Breast epithelium (tissue), 3 donors: ENCODE data around the gene FAM193A.

Experiments
- POLR2A ChIP-seq: fragments of 450-650 bp; IDR thresholded peaks from one replicate; pipeline ENCODE4 v1.6.1; 2016; ENCODE audit warnings: antibody characterized with exemption, mild to moderate bottlenecking, moderate library complexity
- POLR2AphosphoS5 ChIP-seq, 3 donors: sonication (generic); formaldehyde crosslinking; IDR thresholded peaks; one replicate each; pipeline ENCODE4 v1.6.1; 2017; ENCODE audit warnings: antibody characterized with exemption in 3 of 3
- TF ChIP-seq, protein P1 (sequence below), 3 donors: fragments of 450-650 bp; IDR thresholded peaks; one replicate each; pipeline ENCODE4 v1.5.1; 2016 to 2017; ENCODE audit warnings: antibody characterized with exemption in 3 of 3, mild to moderate bottlenecking in 3 of 3, moderate library complexity in 3 of 3

DNA sequence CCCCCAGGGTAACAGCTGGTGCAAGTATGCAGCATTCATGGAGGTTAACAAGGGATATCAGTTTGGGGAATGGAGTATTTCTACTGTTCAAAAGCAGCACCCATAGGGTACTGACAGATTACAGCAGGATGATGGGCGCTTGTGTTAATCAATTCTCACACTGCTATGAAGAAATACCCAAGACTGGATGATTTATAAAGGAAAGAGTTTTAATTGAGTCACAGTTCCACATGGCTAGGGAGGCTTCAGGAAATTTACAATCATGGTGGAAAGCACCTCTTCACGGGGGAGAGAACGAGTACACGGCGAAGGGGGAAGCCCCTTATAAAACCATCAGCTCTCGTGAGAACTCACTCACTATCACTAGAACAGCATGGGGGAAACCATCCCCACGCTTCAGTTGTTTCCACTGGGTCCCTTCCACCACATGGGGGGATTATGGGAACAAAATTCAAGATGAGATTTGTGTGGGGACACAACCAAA, 155.5 kb downstream of the FAM193A start:
- TF ChIP-seq POLR2A (no peak), POLR2AphosphoS5 (IDR thresholded peaks at IDR 0.05) (no peak)
- TF ChIP-seq, protein P1, sequence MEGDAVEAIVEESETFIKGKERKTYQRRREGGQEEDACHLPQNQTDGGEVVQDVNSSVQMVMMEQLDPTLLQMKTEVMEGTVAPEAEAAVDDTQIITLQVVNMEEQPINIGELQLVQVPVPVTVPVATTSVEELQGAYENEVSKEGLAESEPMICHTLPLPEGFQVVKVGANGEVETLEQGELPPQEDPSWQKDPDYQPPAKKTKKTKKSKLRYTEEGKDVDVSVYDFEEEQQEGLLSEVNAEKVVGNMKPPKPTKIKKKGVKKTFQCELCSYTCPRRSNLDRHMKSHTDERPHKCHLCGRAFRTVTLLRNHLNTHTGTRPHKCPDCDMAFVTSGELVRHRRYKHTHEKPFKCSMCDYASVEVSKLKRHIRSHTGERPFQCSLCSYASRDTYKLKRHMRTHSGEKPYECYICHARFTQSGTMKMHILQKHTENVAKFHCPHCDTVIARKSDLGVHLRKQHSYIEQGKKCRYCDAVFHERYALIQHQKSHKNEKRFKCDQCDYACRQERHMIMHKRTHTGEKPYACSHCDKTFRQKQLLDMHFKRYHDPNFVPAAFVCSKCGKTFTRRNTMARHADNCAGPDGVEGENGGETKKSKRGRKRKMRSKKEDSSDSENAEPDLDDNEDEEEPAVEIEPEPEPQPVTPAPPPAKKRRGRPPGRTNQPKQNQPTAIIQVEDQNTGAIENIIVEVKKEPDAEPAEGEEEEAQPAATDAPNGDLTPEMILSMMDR (IDR thresholded peaks at IDR 0.05): no peak
